VCaP (cell line): ENCODE measurements around the gene ADAMTS18.

Experiments used
- H3K27ac ChIP-seq: fragments of 450-650 bp; 2 replicates; pipeline ENCODE4 v1.5.1; 2017
- TF ChIP-seq, protein P1 (sequence below): fragments of 450-650 bp; conservative IDR thresholded peaks from 2 replicates; pipeline ENCODE4 v1.5.1; 2017; ENCODE audit warnings: mild to moderate bottlenecking, moderate library complexity

Gene ADAMTS18

GRCh38 chr16:77402118-77402517 lies 32.7 kb downstream of the ADAMTS18 start:
- no peak overlapping the region for H3K27ac ChIP-seq
- TF ChIP-seq, protein P1, sequence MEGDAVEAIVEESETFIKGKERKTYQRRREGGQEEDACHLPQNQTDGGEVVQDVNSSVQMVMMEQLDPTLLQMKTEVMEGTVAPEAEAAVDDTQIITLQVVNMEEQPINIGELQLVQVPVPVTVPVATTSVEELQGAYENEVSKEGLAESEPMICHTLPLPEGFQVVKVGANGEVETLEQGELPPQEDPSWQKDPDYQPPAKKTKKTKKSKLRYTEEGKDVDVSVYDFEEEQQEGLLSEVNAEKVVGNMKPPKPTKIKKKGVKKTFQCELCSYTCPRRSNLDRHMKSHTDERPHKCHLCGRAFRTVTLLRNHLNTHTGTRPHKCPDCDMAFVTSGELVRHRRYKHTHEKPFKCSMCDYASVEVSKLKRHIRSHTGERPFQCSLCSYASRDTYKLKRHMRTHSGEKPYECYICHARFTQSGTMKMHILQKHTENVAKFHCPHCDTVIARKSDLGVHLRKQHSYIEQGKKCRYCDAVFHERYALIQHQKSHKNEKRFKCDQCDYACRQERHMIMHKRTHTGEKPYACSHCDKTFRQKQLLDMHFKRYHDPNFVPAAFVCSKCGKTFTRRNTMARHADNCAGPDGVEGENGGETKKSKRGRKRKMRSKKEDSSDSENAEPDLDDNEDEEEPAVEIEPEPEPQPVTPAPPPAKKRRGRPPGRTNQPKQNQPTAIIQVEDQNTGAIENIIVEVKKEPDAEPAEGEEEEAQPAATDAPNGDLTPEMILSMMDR, result no peak

- TF ChIP-seq, protein P1, result no peak
- H3K27ac ChIP-seq, result no peak overlapping the region
These were observed 35.3 kb downstream of the ADAMTS18 start for GRCh38 chr16:77399546-77399945.

- no peak overlapping the region for H3K27ac ChIP-seq
- TF ChIP-seq, protein P1, result no peak
These were observed 35.8 kb downstream of the ADAMTS18 start for GRCh38 chr16:77399066-77399465.

DNA sequence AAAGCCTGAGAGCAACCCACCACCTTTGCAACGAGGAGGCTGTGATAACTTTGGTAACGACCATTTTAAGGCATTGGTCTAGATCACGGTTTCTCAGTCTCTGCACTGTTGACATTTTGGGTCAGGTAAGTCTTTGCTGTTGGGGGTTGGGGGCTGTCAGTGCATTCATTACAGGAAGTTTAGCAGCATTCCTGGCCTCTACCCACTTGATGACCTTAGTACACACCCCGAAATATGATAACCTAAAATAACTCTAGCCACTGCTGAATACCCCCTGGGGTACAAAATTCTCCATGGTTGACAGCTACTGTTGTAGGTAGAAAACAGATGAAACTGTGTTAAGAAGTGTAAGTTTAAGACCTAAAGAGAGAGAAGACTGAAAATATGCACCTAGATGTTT lies 36.3 kb downstream of the ADAMTS18 start:
- H3K27ac ChIP-seq, result no peak overlapping the region
- TF ChIP-seq, protein P1, result no peak

DNA sequence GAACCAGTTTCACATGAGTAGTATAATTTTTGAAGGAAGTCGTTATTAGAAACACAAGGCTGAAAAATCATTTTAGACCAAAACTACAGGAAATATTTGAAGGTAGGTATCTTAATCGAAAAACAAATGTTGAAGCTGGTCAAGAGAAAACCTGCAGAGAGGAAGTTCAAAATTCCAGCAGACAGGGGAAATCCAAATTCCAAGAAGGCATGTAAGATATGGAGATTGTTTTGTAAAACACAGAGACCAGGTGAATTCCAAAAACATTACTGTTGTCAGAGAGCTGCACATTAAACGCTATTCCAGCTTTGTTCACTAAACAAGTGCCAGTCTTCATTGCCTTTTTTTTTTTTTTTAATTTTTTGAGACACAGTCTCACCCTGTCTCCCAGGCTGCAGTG lies 38.4 kb downstream of the ADAMTS18 start:
- no peak overlapping the region for H3K27ac ChIP-seq
- TF ChIP-seq, protein P1, result no peak

DNA sequence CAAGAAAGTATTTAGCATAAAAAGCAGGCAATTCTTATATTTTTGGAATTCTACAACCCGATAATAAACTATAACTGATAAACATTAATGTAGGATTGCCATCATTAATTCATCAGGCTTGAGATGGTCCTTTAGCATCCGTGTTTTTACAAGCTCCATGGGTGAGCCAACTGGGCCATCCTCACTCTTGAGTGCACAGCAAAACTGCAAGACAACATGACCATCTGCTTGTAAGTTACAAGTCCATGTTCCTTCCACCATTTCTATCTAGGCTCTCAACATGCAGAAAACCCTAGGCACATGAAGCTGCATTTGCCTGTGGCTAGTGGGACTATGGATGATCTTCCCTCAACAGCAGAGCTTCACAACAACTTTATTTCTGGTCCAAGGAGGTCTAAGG lies 40.1 kb downstream of the ADAMTS18 start:
- no peak overlapping the region for H3K27ac ChIP-seq
- TF ChIP-seq, protein P1, result no peak

GRCh38 chr16:77393955-77394354 lies 40.9 kb downstream of the ADAMTS18 start:
- H3K27ac ChIP-seq, result no peak overlapping the region
- TF ChIP-seq, protein P1, result no peak

GRCh38 chr16:77387815-77388209 lies 47.0 kb downstream of the ADAMTS18 start:
- peak overlapping the region; percentile 51 for H3K27ac ChIP-seq
- TF ChIP-seq, protein P1, result no peak
